HCT116 (cell line): ENCODE data around the gene CELA3A. TPM values are rescaled to one million over a fixed set of nuclear protein-coding genes. Genes with fewer than 3 reads are reported as not detected.

Experiments used
- ATAC-seq: fragments of 200-7000 bp; cut with Tn5 transposase; 2 replicates; pipeline ENCODE4 v1.9.1; 2020; ENCODE audit warnings: mild to moderate bottlenecking, moderate library complexity
- BruUV-seq: library from RNA; stranded (reverse); fragments of 400-500 nt; replicated peaks from 2 replicates; lab custom pipeline; 2021; lab: Mats Ljungman, UMichigan
- CTCF ChIA-PET: fragments of 300-600 bp; sonication (Branson Sonifier 250); formaldehyde crosslinking; loops from one replicate; lab custom pipeline; 2021; ENCODE audit warnings: antibody characterized with exemption; lab: Charles Lee
- POLR2A ChIA-PET: fragments of 300-600, 350-600 bp; sonication (Branson Sonifier 250); formaldehyde crosslinking; loops from one replicate; lab custom pipeline; 2021; ENCODE audit warnings: antibody characterized with exemption; lab: Charles Lee
- RAD21 ChIA-PET, 2 experiments: fragments of 300-600 bp; sonication (Branson Sonifier 250); formaldehyde crosslinking; loops; one replicate each; lab custom pipeline; 2023; ENCODE audit warnings: low total read pairs in 2 of 2; ENCODE audit not compliant: uncharacterized antibody in 2 of 2, unreplicated experiment in 2 of 2, low non-redundant PET in 1 of 2; lab: Charles Lee
- DNase-seq: peaks from one replicate; pipeline ENCODE4 v3.0.0-alpha.2; 2010; ENCODE audit warnings: low read depth, low spot score
- H2AFZ ChIP-seq: fragments of 200-600 bp; shearing (Covaris generic), sonication (generic); 2 replicates; pipeline ENCODE4 v1.6.1; 2017; ENCODE audit warnings: low read depth, mixed run types, mixed read lengths, antibody characterized with exemption, low read length; ENCODE audit not compliant: poor library complexity, severe bottlenecking
- H3K27ac ChIP-seq: 2 replicates; pipeline ENCODE4 v1.5.1; 2012; ENCODE audit warnings: low read depth, low read length
- H3K27me3 ChIP-seq: fragments of 200-600 bp; sonication (generic); 2 replicates; pipeline ENCODE4 v1.6.1; 2016; ENCODE audit warnings: mixed run types, low read length, mixed read lengths; ENCODE audit not compliant: insufficient read depth
- H3K36me3 ChIP-seq, 2 experiments: fragments of 200-500 bp in 1 of 2; fragments of 200-600 bp in 1 of 2; sonication (Bioruptor generic) in 1 of 2; sonication (generic) in 1 of 2; 2 replicates each; pipeline versions ENCODE4 v1.5.1 to v1.6.1; 2014 to 2016; ENCODE audit warnings: low read length in 2 of 2, inconsistent platforms in 1 of 2, mixed read lengths in 1 of 2, mixed run types in 1 of 2; ENCODE audit not compliant: insufficient read depth in 2 of 2, control insufficient read depth in 1 of 2
- H3K4me1 ChIP-seq, 2 experiments: fragments of 200-600 bp in 1 of 2; sonication (generic) in 1 of 2; 2 replicates each; pipeline versions ENCODE4 v1.5.1 to v1.6.1; 2012 to 2017; ENCODE audit warnings: low read length in 2 of 2, inconsistent platforms in 1 of 2, mild to moderate bottlenecking in 1 of 2, mixed read lengths in 1 of 2, mixed run types in 1 of 2, moderate library complexity in 1 of 2; ENCODE audit not compliant: insufficient read depth in 2 of 2, control insufficient read depth in 1 of 2
- H3K4me2 ChIP-seq: fragments of 200-600 bp; sonication (generic); 2 replicates; pipeline ENCODE4 v1.6.1; 2017; ENCODE audit warnings: mixed run types, low read length, mixed read lengths
- H3K4me3 ChIP-seq, 2 experiments: fragments of 200-600 bp in 1 of 2; sonication (generic) in 1 of 2; replicated peaks in 1 of 2; 2 replicates each; pipeline ENCODE4 v1.5.1; 2011 to 2016; ENCODE audit warnings: low read length in 2 of 2, control low read depth in 1 of 2, low read depth in 1 of 2, mild to moderate bottlenecking in 1 of 2, mixed read lengths in 1 of 2, mixed run types in 1 of 2
- H3K79me2 ChIP-seq: fragments of 200-600 bp; sonication (generic); 2 replicates; pipeline ENCODE4 v1.6.1; 2017; ENCODE audit warnings: mild to moderate bottlenecking, mixed run types, low read length, moderate library complexity, mixed read lengths; ENCODE audit not compliant: insufficient read depth
- H3K9ac ChIP-seq: fragments of 200-600 bp; sonication (generic); 2 replicates; pipeline ENCODE4 v1.6.1; 2016; ENCODE audit warnings: low read length, mixed read lengths
- H3K9me2 ChIP-seq: fragments of 200-600 bp; sonication (generic), shearing (Covaris generic); 2 replicates; pipeline ENCODE4 v1.6.1; 2017; ENCODE audit warnings: mixed run types, mild to moderate bottlenecking, moderate library complexity; ENCODE audit not compliant: insufficient read depth
- H3K9me3 ChIP-seq, 2 experiments: fragments of 200-500 bp in 1 of 2; fragments of 200-600 bp in 1 of 2; sonication (Bioruptor generic) in 1 of 2; sonication (generic) in 1 of 2; 2 replicates each; pipeline ENCODE4 v1.6.1; 2014 to 2017; ENCODE audit warnings: low read length in 2 of 2, mixed read lengths in 2 of 2, inconsistent platforms in 1 of 2, low read depth in 1 of 2, mild to moderate bottlenecking in 1 of 2, mixed run types in 1 of 2, moderate library complexity in 1 of 2; ENCODE audit not compliant: control insufficient read depth in 1 of 2, insufficient read depth in 1 of 2
- H4K20me1 ChIP-seq: fragments of 200-600 bp; sonication (generic), shearing (Covaris generic); 2 replicates; pipeline ENCODE4 v1.6.1; 2017; ENCODE audit warnings: mixed run types, mild to moderate bottlenecking, moderate library complexity; ENCODE audit not compliant: insufficient read depth
- CBX3 ChIP-seq: IDR thresholded peaks from 2 replicates; pipeline ENCODE4 v1.6.1; 2012; ENCODE audit warnings: low read depth
- CEBPB ChIP-seq: IDR thresholded peaks from 2 replicates; pipeline ENCODE4 v1.6.1; 2012; ENCODE audit warnings: low read depth
- EGR1 ChIP-seq: IDR thresholded peaks from 2 replicates; pipeline ENCODE4 v1.6.1; 2012; ENCODE audit warnings: low read depth
- ELF1 ChIP-seq: IDR thresholded peaks from 2 replicates; pipeline ENCODE4 v1.6.1; 2012; ENCODE audit warnings: low read depth, borderline replicate concordance
- EZH2 ChIP-seq: fragments of 200-600 bp; sonication (generic); IDR thresholded peaks from 2 replicates; pipeline ENCODE4 v1.6.1; 2017; ENCODE audit warnings: antibody characterized with exemption, mixed run types
- EZH2phosphoT487 ChIP-seq: fragments of 200-600 bp; IDR thresholded peaks from 2 replicates; pipeline ENCODE4 v1.6.1; 2018; ENCODE audit warnings: antibody characterized with exemption, borderline replicate concordance
- FOSL1 ChIP-seq: IDR thresholded peaks from 2 replicates; pipeline ENCODE4 v1.6.1; 2012; ENCODE audit warnings: low read depth
- JUND ChIP-seq: IDR thresholded peaks from 2 replicates; pipeline ENCODE4 v1.6.1; 2012
- POLR2AphosphoS5 ChIP-seq: IDR thresholded peaks from 2 replicates; pipeline ENCODE4 v1.6.1; 2011; ENCODE audit warnings: mild to moderate bottlenecking, low read depth, low read length, moderate library complexity
- RAD21 ChIP-seq: IDR thresholded peaks from 2 replicates; pipeline ENCODE4 v1.6.1; 2012; ENCODE audit warnings: low read depth, mild to moderate bottlenecking
- SIN3A ChIP-seq: IDR thresholded peaks from 2 replicates; pipeline ENCODE4 v1.6.1; 2012; ENCODE audit warnings: low read depth
- SRF ChIP-seq: IDR thresholded peaks from 2 replicates; pipeline ENCODE4 v1.6.1; 2012; ENCODE audit warnings: low read depth
- TCF7L2 ChIP-seq: IDR thresholded peaks from 2 replicates; pipeline ENCODE4 v1.7.0; 2011; ENCODE audit warnings: borderline replicate concordance, inconsistent platforms; ENCODE audit not compliant: insufficient read depth, insufficient read length; ENCODE audit errors: extremely low read depth
- YY1 ChIP-seq: IDR thresholded peaks from 2 replicates; pipeline ENCODE4 v1.6.1; 2011; ENCODE audit warnings: low read length, low read depth, moderate library complexity, mild to moderate bottlenecking; ENCODE audit not compliant: insufficient replicate concordance; ENCODE audit errors: extremely low read depth
- ZFX ChIP-seq: fragments of 450-650 bp; IDR thresholded peaks from 2 replicates; pipeline ENCODE4 v1.6.1; 2017
- intact Hi-C: fragments of 100-400 bp; cut with micrococcal nuclease; formaldehyde crosslinking; loops from 2 replicates; pipeline ENCODE4 v1.10.0; 2022
- total RNA-seq: library from RNA; stranded (reverse); gene quantifications from one replicate; pipeline ENCODE4 v1.2.1, GENCODE V29; 2021; ENCODE audit not compliant: unreplicated experiment
- TF ChIP-seq, protein P1 (sequence below): IDR thresholded peaks from 2 replicates; pipeline ENCODE4 v1.6.1; 2011; ENCODE audit warnings: mild to moderate bottlenecking, low read length, moderate library complexity; ENCODE audit not compliant: insufficient replicate concordance; ENCODE audit errors: extremely low read depth
- TF ChIP-seq, protein P2 (sequence below), 3 experiments: fragments of 200-600 bp in 1 of 3; sonication (generic) in 1 of 3; IDR thresholded peaks in 2 of 3; conservative IDR thresholded peaks in 1 of 3; 2 replicates each; pipeline ENCODE4 v1.5.1; 2012 to 2017; ENCODE audit warnings: low read depth in 2 of 3, low read length in 2 of 3, antibody characterized with exemption in 1 of 3, borderline replicate concordance in 1 of 3, control low read depth in 1 of 3, mild to moderate bottlenecking in 1 of 3, mixed read lengths in 1 of 3, mixed run types in 1 of 3, moderate library complexity in 1 of 3; ENCODE audit not compliant: insufficient read depth in 1 of 3
- TF ChIP-seq, protein P3 (sequence below): IDR thresholded peaks from 2 replicates; pipeline ENCODE4 v1.6.1; 2012

CELA3A gene
- total RNA-seq, 1 experiment from 2014 or later: 9.0 TPM

DNA sequence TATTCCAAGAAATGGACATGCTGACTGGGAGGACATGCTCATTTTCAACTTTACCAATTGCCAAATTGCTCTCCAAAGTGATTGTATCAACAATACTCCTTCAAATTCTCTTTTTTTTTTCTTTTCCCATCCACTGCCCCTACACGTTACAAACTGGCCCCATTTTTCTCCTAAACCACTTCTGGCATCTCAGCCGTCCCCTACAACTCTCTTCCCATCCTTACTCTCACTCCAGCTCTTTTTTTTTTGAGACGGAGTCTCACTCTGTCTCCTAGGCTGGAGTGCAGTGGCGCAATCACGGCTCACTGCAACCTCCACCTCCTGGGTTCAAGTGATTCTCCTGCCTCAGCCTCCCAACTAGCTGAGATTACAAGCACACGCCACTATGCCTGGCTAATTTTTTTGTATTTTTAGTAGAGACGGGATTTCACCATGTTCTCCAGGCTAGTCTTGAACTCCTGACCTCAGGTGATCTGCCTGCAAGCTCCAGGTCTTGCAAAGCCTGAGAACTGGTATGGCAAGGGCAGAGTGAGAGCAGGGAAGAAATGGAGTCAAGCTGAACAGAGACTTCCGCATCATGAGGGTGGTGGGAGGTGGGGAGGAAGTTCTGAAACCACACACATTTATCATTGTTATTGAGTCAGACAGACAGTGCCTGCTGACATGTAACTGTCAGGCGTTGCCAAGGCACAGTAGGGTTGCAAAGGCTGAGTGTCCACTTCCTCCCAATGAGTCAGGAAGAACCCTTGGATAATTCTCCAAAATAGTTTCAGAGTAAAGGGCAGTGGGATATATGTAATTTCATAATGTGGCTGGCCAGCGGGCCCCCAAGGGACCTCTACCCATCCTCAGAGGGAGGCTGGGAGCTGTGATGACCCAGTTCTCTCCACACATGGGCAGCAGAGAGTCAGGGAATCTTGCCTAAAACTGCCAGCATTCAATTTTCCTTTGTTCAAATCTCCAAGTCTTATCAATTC is 17.4 kb downstream of the CELA3A start:
- no peaks in the 10 kb centered on the region for H3K27me3 ChIP-seq
- peak overlapping the region; percentile 17; the same call in 1 of the 2 replicates for H3K4me2 ChIP-seq
- TF ChIP-seq CBX3 (no peak), EGR1 (no peak), EZH2phosphoT487 (no peak), SIN3A (no peak), JUND (no peak), SRF (no peak), ELF1 (no peak), POLR2AphosphoS5 (no peak), TCF7L2 (no peak), YY1 (no peak), RAD21 (peak; percentile 40), CEBPB (no peak), ZFX (no peak), FOSL1 (no peak), EZH2 (no peak)
- TF ChIP-seq, protein P1, sequence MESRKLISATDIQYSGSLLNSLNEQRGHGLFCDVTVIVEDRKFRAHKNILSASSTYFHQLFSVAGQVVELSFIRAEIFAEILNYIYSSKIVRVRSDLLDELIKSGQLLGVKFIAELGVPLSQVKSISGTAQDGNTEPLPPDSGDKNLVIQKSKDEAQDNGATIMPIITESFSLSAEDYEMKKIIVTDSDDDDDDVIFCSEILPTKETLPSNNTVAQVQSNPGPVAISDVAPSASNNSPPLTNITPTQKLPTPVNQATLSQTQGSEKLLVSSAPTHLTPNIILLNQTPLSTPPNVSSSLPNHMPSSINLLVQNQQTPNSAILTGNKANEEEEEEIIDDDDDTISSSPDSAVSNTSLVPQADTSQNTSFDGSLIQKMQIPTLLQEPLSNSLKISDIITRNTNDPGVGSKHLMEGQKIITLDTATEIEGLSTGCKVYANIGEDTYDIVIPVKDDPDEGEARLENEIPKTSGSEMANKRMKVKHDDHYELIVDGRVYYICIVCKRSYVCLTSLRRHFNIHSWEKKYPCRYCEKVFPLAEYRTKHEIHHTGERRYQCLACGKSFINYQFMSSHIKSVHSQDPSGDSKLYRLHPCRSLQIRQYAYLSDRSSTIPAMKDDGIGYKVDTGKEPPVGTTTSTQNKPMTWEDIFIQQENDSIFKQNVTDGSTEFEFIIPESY: no peak
- TF ChIP-seq, protein P2, sequence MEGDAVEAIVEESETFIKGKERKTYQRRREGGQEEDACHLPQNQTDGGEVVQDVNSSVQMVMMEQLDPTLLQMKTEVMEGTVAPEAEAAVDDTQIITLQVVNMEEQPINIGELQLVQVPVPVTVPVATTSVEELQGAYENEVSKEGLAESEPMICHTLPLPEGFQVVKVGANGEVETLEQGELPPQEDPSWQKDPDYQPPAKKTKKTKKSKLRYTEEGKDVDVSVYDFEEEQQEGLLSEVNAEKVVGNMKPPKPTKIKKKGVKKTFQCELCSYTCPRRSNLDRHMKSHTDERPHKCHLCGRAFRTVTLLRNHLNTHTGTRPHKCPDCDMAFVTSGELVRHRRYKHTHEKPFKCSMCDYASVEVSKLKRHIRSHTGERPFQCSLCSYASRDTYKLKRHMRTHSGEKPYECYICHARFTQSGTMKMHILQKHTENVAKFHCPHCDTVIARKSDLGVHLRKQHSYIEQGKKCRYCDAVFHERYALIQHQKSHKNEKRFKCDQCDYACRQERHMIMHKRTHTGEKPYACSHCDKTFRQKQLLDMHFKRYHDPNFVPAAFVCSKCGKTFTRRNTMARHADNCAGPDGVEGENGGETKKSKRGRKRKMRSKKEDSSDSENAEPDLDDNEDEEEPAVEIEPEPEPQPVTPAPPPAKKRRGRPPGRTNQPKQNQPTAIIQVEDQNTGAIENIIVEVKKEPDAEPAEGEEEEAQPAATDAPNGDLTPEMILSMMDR (IDR thresholded peaks at IDR 0.05 in 2 of 3, conservative IDR thresholded peaks at IDR 0.05 in 1 of 3; ENCODE audit: borderline replicate concordance in 1 of 3, insufficient read depth in 1 of 3, low read depth in 2 of 3, low read length in 2 of 3): peak; percentile 21 to 56 (median 52); a peak in 4 of 6 replicates
- TF ChIP-seq, protein P3, sequence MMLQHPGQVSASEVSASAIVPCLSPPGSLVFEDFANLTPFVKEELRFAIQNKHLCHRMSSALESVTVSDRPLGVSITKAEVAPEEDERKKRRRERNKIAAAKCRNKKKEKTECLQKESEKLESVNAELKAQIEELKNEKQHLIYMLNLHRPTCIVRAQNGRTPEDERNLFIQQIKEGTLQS: no peak
- intact Hi-C loops: loop anchor here (2.0 kb wide), 1 partner anchor 398 kb away; no protein-coding TSS in a partner anchor
- H3K27ac ChIP-seq: no peak overlapping the region
- H3K79me2 ChIP-seq: no peaks in the 10 kb centered on the region
- no peaks in the 10 kb centered on the region for H3K36me3 ChIP-seq
- H3K9me3 ChIP-seq: no peaks in the 10 kb centered on the region
- no peak for DNase-seq
- H3K9ac ChIP-seq: no peak overlapping the region
- ChIA-PET POLR2A (no interaction called here), CTCF (no interaction called here), RAD21 (no interaction called here)
- no TSS peak for BruUV-seq
- H2AFZ ChIP-seq: no peak overlapping the region
- no peaks in the 10 kb centered on the region for H3K9me2 ChIP-seq
- H4K20me1 ChIP-seq: no peaks in the 10 kb centered on the region
- peaks cover 6 to 23% of the 10 kb centered on the region in 2 experiments for H3K4me1 ChIP-seq
- H3K4me3 ChIP-seq: no peak overlapping the region
- ATAC-seq: peak; percentile 41; the same call in 1 of the 2 replicates
